ENCODE measurements around the gene ITGA5. TPM values are rescaled to one million over a fixed set of nuclear protein-coding genes. Genes with fewer than 3 reads are reported as not detected.

Gene ITGA5
- total RNA-seq, 1 experiment from 2014 or later, result 75.8 TPM

DNA sequence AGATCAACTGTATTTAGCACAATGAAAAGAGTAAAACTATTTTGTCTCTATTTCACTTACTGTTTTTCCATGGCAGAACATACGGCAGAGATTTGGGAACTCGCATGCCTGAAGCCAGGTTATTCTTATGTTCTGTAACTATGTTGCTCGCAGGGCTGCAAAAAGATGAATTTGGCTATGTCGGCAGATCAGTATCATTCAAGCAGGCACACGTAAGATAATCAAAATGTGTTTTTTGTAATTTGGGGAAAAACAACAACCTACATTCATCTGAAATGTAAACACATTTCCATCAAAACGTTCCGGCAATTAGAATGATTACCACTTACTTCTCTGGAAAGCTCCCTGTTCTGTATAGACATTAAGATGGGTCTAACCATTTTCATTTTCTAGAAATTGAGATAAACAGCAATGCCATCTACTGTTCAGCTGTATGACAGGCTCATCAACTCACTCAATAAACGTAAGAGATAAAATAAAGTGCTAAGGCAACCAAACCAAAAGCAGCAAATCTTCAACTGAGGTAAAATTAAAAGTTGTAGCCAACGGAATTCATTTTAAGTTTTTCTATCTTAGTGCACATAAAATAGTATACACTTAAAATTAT is 41.4 kb upstream of the ITGA5 start:
- intact Hi-C loops (cut with micrococcal nuclease; ENCODE audit: unreplicated experiment) (no loop called here), in situ Hi-C loops (cut with HindIII; ENCODE audit: low pct_unique_long_range_greater_than_20kb, low sequenced_read_pairs) (no loop called here)
- ChIA-PET CTCF (interaction anchor here (1.0 kb wide), 1 partner anchor 61 kb away, joined by 3 read pairs; no protein-coding TSS in a partner anchor), POLR2A (no interaction called here)
- Histone ChIP-seq H3K27ac (ENCODE audit: low read length) (no peak overlapping the region), H3K27me3 (ENCODE audit: control insufficient read depth, insufficient read depth, low read length) (peaks cover 47% of the 10 kb centered on the region), H3K4me3 (ENCODE audit: low read depth in 2 of 2, low read length in 2 of 2) (no peak overlapping the region), H3K4me1 (ENCODE audit: control insufficient read depth, insufficient read depth, low read length) (no peaks in the 10 kb centered on the region), H3K9me3 (ENCODE audit: control insufficient read depth, insufficient read depth, low read depth, low read length) (no peaks in the 10 kb centered on the region), H3K36me3 (ENCODE audit: control insufficient read depth, insufficient read depth, low read length) (no peaks in the 10 kb centered on the region)
- DNase-seq (ENCODE audit: low read depth, low spot score) (no peak), ATAC-seq (no peak)
- no TSS peak for BruUV-seq (replicated peaks)
- TF ChIP-seq, protein P1, sequence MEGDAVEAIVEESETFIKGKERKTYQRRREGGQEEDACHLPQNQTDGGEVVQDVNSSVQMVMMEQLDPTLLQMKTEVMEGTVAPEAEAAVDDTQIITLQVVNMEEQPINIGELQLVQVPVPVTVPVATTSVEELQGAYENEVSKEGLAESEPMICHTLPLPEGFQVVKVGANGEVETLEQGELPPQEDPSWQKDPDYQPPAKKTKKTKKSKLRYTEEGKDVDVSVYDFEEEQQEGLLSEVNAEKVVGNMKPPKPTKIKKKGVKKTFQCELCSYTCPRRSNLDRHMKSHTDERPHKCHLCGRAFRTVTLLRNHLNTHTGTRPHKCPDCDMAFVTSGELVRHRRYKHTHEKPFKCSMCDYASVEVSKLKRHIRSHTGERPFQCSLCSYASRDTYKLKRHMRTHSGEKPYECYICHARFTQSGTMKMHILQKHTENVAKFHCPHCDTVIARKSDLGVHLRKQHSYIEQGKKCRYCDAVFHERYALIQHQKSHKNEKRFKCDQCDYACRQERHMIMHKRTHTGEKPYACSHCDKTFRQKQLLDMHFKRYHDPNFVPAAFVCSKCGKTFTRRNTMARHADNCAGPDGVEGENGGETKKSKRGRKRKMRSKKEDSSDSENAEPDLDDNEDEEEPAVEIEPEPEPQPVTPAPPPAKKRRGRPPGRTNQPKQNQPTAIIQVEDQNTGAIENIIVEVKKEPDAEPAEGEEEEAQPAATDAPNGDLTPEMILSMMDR (IDR thresholded peaks at IDR 0.05), result peak; percentile 7; the same call in 1 of the 2 replicates
- TF ChIP-seq, protein P2, sequence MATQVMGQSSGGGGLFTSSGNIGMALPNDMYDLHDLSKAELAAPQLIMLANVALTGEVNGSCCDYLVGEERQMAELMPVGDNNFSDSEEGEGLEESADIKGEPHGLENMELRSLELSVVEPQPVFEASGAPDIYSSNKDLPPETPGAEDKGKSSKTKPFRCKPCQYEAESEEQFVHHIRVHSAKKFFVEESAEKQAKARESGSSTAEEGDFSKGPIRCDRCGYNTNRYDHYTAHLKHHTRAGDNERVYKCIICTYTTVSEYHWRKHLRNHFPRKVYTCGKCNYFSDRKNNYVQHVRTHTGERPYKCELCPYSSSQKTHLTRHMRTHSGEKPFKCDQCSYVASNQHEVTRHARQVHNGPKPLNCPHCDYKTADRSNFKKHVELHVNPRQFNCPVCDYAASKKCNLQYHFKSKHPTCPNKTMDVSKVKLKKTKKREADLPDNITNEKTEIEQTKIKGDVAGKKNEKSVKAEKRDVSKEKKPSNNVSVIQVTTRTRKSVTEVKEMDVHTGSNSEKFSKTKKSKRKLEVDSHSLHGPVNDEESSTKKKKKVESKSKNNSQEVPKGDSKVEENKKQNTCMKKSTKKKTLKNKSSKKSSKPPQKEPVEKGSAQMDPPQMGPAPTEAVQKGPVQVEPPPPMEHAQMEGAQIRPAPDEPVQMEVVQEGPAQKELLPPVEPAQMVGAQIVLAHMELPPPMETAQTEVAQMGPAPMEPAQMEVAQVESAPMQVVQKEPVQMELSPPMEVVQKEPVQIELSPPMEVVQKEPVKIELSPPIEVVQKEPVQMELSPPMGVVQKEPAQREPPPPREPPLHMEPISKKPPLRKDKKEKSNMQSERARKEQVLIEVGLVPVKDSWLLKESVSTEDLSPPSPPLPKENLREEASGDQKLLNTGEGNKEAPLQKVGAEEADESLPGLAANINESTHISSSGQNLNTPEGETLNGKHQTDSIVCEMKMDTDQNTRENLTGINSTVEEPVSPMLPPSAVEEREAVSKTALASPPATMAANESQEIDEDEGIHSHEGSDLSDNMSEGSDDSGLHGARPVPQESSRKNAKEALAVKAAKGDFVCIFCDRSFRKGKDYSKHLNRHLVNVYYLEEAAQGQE (IDR thresholded peaks at IDR 0.05; ENCODE audit: insufficient read depth in 1 of 2, low read depth in 2 of 2, low read length in 1 of 2), result no peak
- TF ChIP-seq TCF7L2 (IDR thresholded peaks at IDR 0.05; ENCODE audit: low read depth, low read length) (no peak), POLR2AphosphoS5 (IDR thresholded peaks at IDR 0.05; ENCODE audit: low read depth, low read length) (no peak), SIN3A (IDR thresholded peaks at IDR 0.05; ENCODE audit: borderline replicate concordance, insufficient read depth, low read depth, low read length) (no peak)

DNA sequence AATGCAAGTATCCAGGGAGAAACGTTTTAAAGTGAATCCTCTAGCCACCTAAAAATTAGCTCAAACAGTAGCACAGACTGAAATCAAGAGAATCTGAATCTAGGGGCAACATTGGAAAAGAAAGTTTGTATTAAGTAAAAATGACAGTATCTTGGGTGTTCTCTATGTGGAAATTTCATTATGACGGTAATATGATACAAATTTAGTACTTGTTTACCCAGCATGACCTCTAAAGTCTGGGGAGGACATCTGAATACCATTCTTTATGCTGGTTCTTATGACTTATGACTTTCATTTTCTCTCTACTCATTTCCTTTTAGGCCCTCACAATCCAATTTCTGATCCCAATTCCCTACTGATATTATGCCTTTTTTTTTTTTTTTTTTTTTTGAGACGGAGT is 40.3 kb upstream of the ITGA5 start:
- no peak for TF ChIP-seq POLR2AphosphoS5 (IDR thresholded peaks at IDR 0.05; ENCODE audit: low read depth, low read length)
- no peak for TF ChIP-seq SIN3A (IDR thresholded peaks at IDR 0.05; ENCODE audit: borderline replicate concordance, insufficient read depth, low read depth, low read length)
- no peak for TF ChIP-seq TCF7L2 (IDR thresholded peaks at IDR 0.05; ENCODE audit: low read depth, low read length)
- TF ChIP-seq, protein P2 (IDR thresholded peaks at IDR 0.05; ENCODE audit: insufficient read depth in 1 of 2, low read depth in 2 of 2, low read length in 1 of 2), result no peak
- TF ChIP-seq, protein P1 (IDR thresholded peaks at IDR 0.05), result no peak
- no peaks in the 10 kb centered on the region for H3K9me3 ChIP-seq (ENCODE audit: control insufficient read depth, insufficient read depth, low read depth, low read length)
- H3K36me3 ChIP-seq (ENCODE audit: control insufficient read depth, insufficient read depth, low read length), result no peaks in the 10 kb centered on the region
- CTCF ChIA-PET, result no interaction called here
- POLR2A ChIA-PET, result no interaction called here
- no peak for ATAC-seq
- peaks cover 47% of the 10 kb centered on the region for H3K27me3 ChIP-seq (ENCODE audit: control insufficient read depth, insufficient read depth, low read length)
- no peaks in the 10 kb centered on the region for H3K4me1 ChIP-seq (ENCODE audit: control insufficient read depth, insufficient read depth, low read length)
- intact Hi-C loops (cut with micrococcal nuclease; ENCODE audit: unreplicated experiment), result no loop called here
- DNase-seq (ENCODE audit: low read depth, low spot score), result no peak
- no TSS peak for BruUV-seq (replicated peaks)
- H3K4me3 ChIP-seq (ENCODE audit: low read depth in 2 of 2, low read length in 2 of 2), result no peak overlapping the region
- H3K27ac ChIP-seq (ENCODE audit: low read length), result no peak overlapping the region
- in situ Hi-C loops (cut with HindIII; ENCODE audit: low pct_unique_long_range_greater_than_20kb, low sequenced_read_pairs), result no loop called here

Measured in Panc1 (cell line).